Measurements from ENCODE around the gene ADAMTSL5.

ADAMTSL5 gene

GRCh38 chr19:1466018-1466460 is 46.8 kb downstream of the ADAMTSL5 start:
- no peak for DNase-seq (ENCODE audit: low read depth)

GRCh38 chr19:1465191-1466016 is 47.4 kb downstream of the ADAMTSL5 start:
- no peak for DNase-seq (ENCODE audit: low read depth)

GRCh38 chr19:1461862-1462261 is 51.0 kb downstream of the ADAMTSL5 start:
- no peak for DNase-seq (ENCODE audit: low read depth)

- no peak for DNase-seq (ENCODE audit: low read depth)
These were observed 52.5 kb downstream of the ADAMTSL5 start for GRCh38 chr19:1460033-1460995.

- no peak for DNase-seq (ENCODE audit: low read depth)
These were observed 53.3 kb downstream of the ADAMTSL5 start for GRCh38 chr19:1459479-1459878.

- DNase-seq (ENCODE audit: low read depth): no peak
These were observed 54.9 kb downstream of the ADAMTSL5 start for GRCh38 chr19:1457892-1458291.

- DNase-seq (ENCODE audit: low read depth): no peak
These were observed 55.6 kb downstream of the ADAMTSL5 start for GRCh38 chr19:1457031-1457739.

- DNase-seq (ENCODE audit: low read depth): no peak
These were observed 56.5 kb downstream of the ADAMTSL5 start for GRCh38 chr19:1456121-1456900.

GRCh38 chr19:1455336-1456120 is 57.3 kb downstream of the ADAMTSL5 start:
- DNase-seq (ENCODE audit: low read depth): no peak
